KBM-7 (cell line): ENCODE results near the gene PAOX.
A peak's percentile ranks its signal among the peaks of the same experiment; 100 is the strongest.
"Not testable (repeated sequence)": the region's sequence is repeated elsewhere in the genome, so short reads cannot be mapped to it uniquely, and the experiment has no call there.

Experiments
- DNase-seq: peaks from one replicate; pipeline ENCODE4 v3.0.0-alpha.2; 2015
- in situ Hi-C: fragments of 300-500 bp; cut with MboI; formaldehyde crosslinking; loops from 2 replicates; pipeline ENCODE4 v1.14.3; 2020; ENCODE audit warnings: low sequenced_read_pairs, low pct_unique_long_range_greater_than_20kb, mixed read lengths

PAOX gene

DNA sequence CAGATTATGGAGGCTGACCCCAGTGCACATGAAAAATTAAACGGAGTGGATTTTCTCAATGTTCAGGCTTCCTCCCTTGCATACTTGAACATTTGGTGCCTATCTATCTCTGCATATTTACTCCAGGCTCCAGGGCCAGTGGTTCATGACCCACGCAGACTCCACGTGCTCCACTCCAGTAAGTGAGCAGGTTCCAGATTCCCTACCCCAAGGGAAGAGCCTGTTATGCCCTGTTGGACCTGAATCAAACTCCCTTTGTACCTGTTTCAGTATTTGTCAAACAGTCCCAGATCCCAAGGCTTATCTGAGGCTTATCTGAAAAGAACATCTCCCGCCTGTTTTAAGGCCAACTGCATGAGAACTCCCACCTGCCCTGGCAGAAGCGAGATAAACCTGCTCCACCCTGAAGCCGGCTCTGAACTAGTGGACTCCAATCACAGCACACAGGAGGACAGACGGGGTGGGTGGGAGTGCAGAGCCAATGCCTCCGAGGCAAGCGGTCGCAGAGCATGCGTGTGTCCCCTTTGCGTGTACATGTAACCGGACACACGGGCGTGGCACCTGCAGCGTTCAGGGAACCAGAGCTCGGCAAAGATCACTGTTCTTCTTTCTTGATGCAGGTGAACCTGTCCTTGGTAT, 19.0 kb upstream of the PAOX start:
- in situ Hi-C loops, result no loop called here
- DNase-seq, result no peak

DNA sequence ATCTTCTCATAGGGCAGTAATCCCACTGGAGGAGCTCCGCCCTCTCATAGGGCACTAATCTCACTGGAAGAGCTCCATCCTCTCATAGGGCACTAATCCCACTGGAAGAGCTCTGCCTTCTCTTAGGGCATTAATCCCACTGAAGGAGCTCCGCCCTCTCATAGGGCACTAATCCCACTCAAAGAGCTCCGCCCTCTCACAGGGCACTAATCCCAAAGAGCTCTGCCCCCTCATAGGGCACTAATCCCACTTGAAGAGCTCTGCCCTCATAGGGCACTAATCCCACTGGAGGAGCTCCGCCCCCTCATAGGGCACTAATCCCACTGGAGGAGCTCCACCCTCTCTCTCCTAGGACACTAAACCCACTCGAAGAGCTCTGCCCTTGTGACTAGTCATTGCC, 17.8 kb upstream of the PAOX start:
- in situ Hi-C loops, result no loop called here
- no peak for DNase-seq

DNA sequence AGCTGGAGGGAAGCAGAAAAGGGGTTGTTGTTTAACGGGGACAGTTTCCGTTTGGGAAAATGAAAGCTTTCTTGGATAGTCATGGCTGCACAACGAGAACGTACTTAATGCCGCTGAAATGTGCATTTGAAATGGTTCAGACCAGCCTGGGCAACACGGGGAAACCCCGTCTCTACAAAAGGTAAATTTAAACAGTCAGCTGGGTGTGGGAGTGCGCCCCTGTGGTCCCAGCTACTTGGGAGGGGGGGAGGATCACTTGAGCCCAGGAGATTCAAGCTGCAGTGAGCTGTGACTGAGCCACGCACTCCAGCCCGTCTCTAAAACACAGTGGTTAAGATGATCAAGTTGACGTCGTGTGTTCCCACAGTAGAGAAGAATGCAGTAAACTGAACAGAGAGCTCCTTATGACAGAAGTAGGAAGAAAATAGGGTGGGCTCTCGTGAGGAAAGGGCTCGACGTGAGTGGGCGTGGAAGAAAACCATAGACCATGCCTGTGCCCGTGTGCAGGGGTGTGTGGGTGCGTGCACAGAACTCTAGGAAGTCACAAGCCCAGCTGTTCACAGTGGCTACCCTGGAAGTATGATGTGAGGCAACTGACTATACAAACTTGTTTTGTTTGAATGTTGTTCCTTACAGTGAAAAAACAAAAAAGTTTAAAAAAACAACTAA, 17.2 kb upstream of the PAOX start:
- DNase-seq, result no peak
- in situ Hi-C loops, result no loop called here

DNA sequence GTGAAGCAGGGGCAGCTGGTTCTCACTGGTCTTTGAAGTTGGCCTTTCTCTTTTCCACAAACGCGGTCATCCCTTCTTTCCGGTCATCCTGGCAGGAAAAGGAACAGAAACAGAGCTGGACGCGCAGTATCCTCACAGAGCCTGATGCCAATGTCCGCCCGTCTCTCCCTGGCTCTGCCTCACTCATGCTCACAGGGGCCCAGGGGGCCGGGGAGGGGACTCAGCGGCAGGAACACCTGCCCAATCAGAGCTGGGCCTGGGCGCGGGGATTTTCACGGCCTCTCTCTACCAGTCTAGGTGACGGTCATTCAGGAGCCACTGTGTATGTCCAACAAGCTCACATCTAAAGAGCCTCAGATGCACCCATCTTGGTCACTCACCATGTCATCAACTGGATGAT, 16.2 kb upstream of the PAOX start:
- no peak for DNase-seq
- in situ Hi-C loops, result no loop called here

DNA sequence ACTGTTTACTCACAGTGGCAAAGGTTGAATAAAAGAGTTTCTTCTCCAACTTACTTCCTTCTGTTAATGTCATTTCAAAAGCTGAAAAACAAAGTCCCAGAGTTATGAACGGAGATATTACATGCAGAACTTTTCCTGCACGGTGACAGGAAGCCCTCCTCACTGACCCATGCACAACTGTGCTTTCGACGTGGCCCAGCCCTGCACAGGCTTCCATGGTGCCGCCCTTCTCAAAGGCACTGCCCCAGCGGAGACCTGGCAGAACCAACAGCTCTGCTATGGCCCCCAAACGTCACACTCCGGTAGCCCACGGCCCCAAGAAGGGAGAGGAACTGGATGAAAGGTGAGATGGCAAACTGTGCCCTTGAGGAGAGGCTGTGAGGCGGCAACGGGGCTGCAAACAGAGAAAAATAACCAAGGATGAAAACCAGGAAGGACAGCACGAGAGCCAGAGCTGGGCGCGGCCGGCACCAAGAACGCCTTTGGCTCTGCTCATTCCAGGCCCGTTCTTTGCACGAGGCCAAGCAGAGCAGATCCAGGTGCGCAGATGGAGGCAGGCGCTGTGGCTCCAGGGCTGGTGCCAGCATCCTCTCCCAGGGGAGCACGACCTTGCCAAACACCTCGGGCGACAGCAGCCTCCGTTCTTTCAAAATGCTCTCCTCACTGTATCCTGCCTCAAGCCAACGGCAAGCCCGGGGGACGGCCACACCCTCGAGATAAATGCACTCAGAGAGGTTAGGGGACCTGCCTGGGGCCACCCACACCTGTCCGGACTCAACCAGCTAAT, 14.2 kb upstream of the PAOX start:
- in situ Hi-C loops, result no loop called here
- no peak for DNase-seq

DNA sequence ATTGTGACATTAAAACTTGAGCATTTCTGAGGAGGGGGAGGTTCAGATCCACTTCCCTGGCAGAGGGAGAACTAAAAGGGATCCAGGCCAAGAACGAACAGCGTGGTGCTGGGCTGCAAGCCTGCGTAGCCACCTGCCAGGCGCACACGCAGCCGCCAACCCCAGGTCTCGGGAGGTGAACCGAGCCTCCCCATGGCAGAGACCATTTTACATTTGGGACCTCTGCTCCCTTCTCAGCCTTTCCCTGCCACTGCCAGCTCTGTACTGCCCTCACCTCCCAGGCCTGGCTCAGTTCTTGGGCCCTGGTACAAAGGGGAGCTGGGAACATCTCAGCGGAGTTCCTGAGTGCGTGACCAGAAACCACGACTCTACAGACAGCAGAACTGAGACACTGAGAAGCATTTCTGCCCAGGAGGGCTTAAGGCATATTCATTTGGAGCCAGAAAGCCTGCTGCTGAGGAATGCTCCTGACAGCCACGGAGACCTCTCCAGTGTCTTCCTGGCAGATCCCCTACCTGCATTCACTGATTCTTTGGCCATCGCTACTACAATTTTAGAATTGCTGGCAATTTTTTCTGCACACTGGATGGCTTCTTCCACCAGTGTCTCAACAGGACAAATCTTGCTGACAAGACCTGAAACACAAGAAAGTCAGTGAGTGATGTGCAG, 13.5 kb upstream of the PAOX start:
- in situ Hi-C loops, result no loop called here
- DNase-seq, result no peak

DNA sequence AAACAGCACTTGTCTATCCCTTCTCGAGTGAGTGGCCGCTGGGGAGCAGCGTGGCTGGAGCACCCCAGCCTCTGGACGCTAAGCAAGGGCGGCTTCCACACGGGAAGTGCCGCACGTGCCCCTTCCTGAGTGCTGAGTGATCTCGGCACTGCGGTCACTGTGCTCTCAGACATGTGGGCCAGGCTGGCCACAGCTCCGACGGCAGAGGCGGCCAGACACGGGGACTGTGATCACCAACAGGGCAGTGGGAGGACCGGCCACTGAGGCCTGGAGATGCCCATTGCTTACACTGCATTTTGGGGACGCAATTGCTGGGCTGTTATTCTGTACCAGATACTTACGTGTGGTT, 13.0 kb upstream of the PAOX start:
- DNase-seq, result no peak
- in situ Hi-C loops, result no loop called here

DNA sequence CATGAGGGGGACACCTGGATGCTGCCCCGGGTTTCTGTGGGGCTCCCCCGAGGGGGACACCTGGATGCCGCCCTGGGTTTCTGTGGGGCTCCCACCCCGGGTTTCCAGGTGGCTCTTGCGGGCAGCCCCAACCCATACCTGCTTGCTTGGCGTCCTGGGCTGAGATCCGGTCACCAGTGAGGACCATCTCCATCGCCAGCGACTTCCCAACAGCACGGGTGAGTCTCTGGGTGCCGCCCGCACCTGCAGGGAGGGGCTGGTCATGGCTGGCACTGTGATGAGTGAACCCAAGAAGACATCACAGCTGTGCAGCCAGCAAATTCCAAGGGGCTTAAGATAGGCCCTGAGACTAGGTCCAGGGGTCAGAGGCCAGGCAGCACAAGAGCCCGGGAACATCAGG, 12.3 kb upstream of the PAOX start:
- DNase-seq, result no peak
- in situ Hi-C loops, result no loop called here

DNA sequence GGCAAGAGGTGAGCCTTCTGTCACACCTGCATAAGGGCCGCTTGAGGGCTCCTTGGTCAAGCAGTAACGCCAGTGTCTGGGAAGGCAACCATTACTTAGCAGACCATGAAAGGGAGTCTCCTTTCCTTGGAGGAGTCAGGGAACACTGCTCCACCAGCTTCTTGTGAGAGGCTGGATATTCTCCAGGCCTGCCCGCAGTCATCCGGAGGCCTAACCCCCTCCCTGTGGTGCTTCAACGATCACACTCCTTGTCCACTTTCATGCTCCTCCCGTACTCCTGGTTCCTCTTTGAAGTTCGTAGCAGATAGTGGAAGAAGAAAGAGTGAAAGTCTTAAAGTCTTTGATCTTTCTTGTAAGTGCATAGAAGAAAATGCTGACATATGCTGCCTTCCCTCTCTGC, 11.6 kb upstream of the PAOX start:
- DNase-seq, in situ Hi-C loops: not testable (repeated sequence)

DNA sequence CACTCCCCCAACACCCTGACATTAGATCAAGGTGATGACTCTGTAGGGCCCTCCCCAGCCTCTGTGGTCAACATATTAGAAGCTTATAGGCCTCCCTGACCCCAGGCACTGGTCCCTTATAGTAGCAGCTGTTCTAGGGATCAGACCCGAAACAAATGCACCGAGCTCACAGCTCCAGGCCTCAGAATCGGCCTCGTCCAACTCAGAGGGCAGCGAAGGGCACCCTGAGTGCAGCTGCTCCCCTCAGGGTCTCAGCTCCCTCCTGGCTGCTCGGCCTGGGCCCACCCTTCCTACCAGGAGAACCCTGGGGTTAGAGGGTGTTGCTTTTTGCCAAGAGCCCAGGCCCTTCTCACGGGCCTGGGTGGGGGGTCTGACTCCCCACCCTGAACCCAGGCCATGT, 10.9 kb upstream of the PAOX start:
- in situ Hi-C loops, result no loop called here
- DNase-seq, result no peak

DNA sequence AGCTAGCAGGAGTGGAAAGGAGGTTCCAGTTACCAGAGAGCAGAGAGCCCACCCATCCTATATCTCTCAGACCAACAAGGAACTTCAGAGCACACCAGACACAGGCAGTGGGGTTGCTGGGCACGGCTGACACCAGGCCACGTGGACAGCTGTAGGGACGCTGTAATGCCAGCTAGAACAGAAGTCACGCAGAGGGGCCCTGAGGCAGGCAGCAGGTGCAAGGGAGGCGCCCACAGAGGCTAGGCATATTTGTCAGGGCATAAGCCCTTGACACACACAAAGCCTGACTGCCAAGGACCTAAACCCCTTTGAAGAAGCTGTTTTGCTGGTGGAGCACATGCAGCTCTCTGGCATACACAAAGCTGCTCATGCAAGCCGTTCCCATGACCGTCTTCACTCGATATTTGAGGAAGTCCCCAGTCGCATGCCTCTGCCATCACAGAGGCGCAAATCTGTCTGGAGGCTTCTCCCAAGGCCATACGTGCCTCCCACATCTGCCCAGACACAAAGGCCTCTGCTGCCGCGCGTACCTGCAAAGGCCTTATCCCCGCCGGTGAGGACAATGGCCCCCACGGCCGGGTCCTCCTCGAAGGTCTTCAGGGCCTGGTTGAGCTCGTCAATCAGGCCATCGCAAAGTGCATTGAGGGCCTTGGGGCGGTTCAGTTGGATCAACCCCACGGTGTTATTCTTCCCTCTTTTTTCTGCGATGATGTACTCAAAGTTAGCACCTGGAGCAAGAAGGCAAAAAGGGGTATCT, 8.9 kb upstream of the PAOX start:
- in situ Hi-C loops, result no loop called here
- DNase-seq, result no peak

DNA sequence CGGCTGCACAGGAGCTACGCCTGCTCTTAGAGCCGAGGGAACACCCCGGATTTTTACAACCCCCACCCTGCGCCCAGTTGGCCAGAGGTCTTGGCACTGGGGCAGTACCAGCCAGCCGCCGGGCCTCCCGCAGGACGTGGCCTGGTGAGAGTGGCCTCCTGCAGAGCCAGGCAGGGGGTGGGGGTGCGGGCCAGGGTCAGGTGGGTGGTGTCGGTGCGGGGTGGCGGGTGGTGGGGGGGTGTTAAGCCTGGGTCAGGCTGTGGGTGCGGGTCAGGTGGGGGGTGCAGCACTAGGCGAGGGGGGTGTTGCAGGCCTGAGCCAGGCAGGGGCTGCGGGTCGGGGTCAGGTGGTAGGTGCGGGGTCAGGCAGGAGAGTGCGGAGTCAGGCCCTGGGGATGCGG, 6.6 kb upstream of the PAOX start:
- in situ Hi-C loops, result no loop called here
- no peak for DNase-seq

DNA sequence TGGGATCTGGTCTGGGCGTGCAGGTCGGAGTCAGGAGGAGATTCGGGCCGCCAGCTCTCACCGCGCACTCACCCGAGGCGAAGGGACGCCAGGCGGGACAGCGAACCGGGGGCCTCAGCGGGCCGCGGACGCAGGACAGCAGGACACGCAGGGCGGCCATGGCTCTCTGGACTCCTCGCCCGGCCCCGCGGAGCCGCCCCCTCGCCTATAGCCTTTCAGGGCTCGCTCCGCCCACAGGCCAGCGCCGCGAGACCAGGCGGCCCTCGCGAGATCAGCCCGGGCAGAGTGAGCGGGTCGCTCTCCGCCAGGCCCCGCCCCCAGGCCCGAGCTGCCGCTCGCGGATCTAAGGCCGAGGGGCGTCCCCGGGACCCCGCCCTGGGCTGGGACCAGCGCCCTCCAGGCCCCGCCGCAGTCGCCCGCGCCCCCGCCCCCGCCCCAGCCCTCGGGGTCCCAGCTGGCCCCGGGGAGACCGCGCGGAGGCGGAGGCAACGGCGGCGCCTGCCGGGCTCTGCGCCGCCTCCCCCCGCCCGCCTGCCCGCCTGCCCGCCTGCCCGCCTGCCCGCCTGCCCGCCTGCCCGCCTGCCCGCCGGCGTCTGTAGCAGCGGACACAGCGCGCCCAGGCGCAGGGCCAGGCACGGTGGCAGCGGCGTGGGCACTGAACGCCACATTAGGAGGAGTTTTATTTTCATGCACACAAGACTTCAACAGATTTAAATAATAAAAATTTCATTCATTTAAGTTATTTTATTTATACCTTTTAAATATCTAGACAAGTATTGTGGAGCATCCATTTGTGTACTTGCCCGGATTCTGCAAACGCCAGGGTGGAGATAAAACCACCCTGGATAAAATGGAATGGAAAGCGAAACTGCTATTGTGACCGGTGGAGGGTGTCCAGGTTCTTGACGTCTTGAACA, 5.6 kb upstream of the PAOX start, which contains the start of gene ECHS1:
ECHS1 (minus strand) TSS at position 181 of the 917 bp plus-strand sequence; CDS start at position 160, 21 bp downstream.
- peak; percentile 86 for DNase-seq
- in situ Hi-C loops, result no loop called here

DNA sequence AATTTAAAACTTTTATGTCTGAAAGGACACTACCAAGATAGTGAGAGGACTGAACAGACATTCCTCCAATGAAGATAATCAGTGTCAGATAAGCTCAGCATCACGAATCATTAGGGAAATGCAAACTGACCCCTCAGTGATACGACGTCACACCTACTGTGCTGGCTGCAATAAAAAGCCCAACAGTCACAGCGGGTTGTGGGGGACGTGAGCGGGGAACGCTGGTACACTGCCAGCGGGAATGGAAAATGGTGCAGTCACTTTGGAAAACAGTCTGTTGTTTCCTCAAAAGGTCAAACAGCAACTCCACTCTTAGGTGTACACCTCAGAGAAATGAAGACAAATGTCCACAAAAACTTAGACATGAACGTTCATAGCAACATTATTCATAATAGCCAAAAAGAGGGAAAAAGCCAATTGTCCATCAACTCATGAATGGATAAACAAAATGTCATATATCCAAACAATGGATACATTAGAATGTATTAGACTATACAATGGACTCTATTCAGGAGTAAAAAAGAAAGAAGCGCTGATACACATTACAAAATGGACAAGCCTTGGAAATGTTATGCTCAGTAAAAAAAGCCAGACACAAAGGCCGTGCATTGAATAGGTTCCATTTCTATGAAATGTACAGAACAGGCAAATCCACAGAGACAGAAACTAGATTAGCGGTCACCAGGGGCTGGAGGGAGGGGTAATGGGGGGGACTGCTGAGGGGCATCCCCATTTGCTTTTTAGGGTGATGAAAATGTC, 3.5 kb upstream of the PAOX start:
- no peak for DNase-seq
- in situ Hi-C loops, result no loop called here

DNA sequence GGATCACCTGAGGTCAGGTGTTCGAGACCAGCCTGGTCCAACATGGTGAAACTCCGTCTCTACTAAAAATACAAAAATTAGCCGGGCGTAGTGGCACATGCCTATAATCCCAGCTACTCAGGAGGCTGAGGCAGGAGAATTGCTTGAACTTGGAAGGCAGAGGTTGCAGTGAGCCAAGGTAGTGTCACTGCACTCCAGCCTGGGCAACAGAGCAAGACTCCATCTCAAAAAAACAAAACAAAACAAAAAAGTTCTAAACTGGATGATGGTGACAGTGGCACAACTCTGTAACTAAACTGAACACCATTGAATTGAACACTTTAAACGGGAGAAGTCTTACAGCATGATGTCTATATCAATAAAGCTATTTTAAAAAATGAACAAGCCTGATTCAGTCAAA, 2.9 kb upstream of the PAOX start:
- in situ Hi-C loops, DNase-seq: not testable (repeated sequence)

DNA sequence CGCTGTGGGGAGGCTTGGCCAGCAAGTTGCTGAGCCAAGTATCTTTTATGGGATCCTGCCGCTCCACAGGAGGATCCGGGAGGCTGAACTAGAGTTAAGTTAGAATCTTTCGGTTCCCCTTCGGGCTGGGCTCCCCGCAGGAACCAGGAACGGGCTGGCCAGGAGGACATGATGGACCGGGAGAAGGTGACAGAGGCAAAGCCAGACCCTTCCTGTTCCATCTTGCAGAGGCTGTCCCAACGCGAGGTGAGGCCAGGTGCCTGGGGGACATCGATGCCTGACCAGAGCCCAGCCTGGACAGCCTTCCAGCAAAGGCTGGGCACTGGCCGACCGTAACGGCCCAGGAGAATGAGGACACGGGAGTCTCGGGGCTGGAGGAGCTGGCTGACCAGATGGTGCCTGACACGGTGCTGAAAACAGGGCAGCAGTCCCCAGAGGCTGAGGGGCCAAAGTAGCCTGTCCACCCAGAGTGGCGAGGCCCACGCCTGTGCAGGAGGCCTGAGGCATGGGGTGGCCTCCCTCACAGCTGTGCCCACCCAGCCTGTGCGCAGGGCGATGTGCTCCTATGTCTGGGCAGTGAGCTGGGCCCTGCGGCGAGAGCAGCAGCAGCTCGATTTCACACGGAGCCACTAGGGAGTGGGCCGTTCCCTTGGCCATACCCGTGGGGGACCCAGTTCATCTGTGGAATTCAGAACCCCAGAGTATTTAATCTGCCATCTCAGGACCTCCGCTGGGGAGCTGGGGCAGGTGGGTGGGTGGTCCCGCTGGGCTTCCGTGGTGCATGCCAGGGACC, 1.8 kb upstream of the PAOX start:
- no peak for DNase-seq
- in situ Hi-C loops, result no loop called here

DNA sequence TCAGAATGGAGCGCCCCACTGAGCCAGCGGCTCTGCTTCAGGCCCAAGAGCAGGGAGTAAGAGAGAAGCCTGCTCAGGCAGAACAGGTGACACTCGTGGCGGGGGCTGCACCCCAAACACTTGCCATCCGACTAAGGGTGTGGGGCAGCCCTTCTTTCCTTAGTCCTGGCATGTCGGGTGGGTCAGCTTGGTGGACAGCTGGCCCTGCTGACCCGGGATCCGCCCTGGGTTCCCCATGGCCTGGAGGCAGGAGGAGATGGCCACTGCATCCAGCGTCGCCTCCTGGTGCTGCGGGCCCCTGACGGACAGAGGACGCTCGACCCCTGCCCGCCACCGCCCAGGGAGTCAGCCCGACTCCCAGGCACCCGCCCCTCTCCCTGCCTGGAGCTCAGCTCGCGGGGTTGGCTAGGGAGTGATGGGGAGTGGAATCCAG, 1.2 kb upstream of the PAOX start:
- no peak for DNase-seq
- in situ Hi-C loops, result no loop called here
